AG04449 (cell line): ENCODE results near the gene SMARCA4.

ENCODE experiments used
- CTCF ChIA-PET: fragments of 350-600 bp; formaldehyde crosslinking; extraction: SDS; loops from one replicate; lab custom pipeline; 2021; ENCODE audit warnings: antibody characterized with exemption; lab: Yijun Ruan, JAX
- POLR2A ChIA-PET: fragments of 400-600, 350-600 bp; formaldehyde crosslinking; extraction: SDS; loops from one replicate; lab custom pipeline; 2020; ENCODE audit warnings: antibody characterized with exemption, inconsistent platforms; lab: Yijun Ruan, JAX
- DNase-seq: peaks from one replicate; pipeline ENCODE4 v3.0.0-alpha.2; 2010; ENCODE audit warnings: low read depth, low spot score
- H3K4me3 ChIP-seq: 2 replicates; pipeline ENCODE4 v1.5.1; 2011; ENCODE audit warnings: low read depth, mild to moderate bottlenecking, control low read depth, low read length
- CTCF ChIP-seq: IDR thresholded peaks from one replicate; pipeline ENCODE4 v1.5.1; 2011; ENCODE audit warnings: mild to moderate bottlenecking, moderate library complexity, low read length, control low read depth, inconsistent platforms; ENCODE audit not compliant: insufficient read depth; ENCODE audit errors: missing control alignments

The SMARCA4 gene

GRCh38 chr19:10921910-10922637 is 38.8 kb upstream of the SMARCA4 start:
- CTCF ChIA-PET: no interaction called here
- DNase-seq: no peak
- POLR2A ChIA-PET: interaction anchor here (0.9 to 1.0 kb wide), 2 partner anchors 22 to 51 kb away, joined by 3 read pairs; partner anchors contain the start of gene CARM1
- no peak for TF ChIP-seq CTCF
- no peak overlapping the region for H3K4me3 ChIP-seq

DNA sequence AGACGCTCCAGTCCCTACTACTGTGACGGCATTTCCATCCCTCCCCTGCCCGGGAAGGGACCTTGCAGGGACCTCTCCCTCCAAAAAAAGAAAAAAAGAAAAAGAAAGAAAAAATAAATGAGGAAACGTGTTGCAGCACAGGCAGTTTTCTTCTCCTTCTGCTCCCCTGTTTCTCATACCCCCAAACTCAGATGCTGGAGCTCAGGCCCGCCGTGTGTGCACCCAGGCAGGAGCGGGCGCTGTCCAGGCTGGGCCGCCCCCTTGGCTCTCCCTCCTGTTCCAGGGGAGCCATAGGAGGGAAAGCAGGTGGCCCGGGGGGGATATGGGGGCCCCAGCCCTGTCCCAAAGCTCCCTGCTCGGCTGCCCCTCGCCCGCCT is 38.2 kb upstream of the SMARCA4 start:
- DNase-seq: no peak
- ChIA-PET POLR2A (no interaction called here), CTCF (no interaction called here)
- no peak overlapping the region for H3K4me3 ChIP-seq
- no peak for TF ChIP-seq CTCF

- CTCF ChIA-PET: no interaction called here
- TF ChIP-seq CTCF: no peak
- no peak overlapping the region for H3K4me3 ChIP-seq
- POLR2A ChIA-PET: no interaction called here
- DNase-seq: no peak
Observed at GRCh38 chr19:10923260-10924112, 37.3 kb upstream of the SMARCA4 start.

- DNase-seq: no peak
- ChIA-PET POLR2A (no interaction called here), CTCF (interaction anchor here (0.6 to 0.7 kb wide), 2 partner anchors 18 to 52 kb away, joined by 3 read pairs; no protein-coding TSS in a partner anchor)
- H3K4me3 ChIP-seq: no peak overlapping the region
- TF ChIP-seq CTCF: no peak
Observed at GRCh38 chr19:10924597-10924996, 36.2 kb upstream of the SMARCA4 start.

- DNase-seq: no peak
- POLR2A ChIA-PET: interaction anchor here (1.3 kb wide), 1 partner anchor 13 kb away, joined by 3 read pairs; no protein-coding TSS in a partner anchor
- TF ChIP-seq CTCF: no peak
- CTCF ChIA-PET: interaction anchor here (1.1 to 1.7 kb wide), 6 partner anchors 9 to 63 kb away, joined by 3 to 9 read pairs (median 6); no protein-coding TSS in a partner anchor
- peak overlapping the region; percentile 90 for H3K4me3 ChIP-seq
Observed at GRCh38 chr19:10927730-10928562, 32.9 kb upstream of the SMARCA4 start.
